GM19468 (cell line): Measurements from ENCODE around the gene CTAG1A.
"Not testable (repeated sequence)": the region's sequence is repeated elsewhere in the genome, so short reads cannot be mapped to it uniquely, and the experiment has no call there.

ENCODE experiments used
- ATAC-seq: cut with Tn5 transposase; IDR thresholded peaks from one replicate; pipeline ENCODE4 v1.9.1; 2021; ENCODE audit warnings: mild to moderate bottlenecking, moderate library complexity, moderate number of reproducible peaks; ENCODE audit not compliant: unreplicated experiment; ENCODE audit errors: extremely low read depth

CTAG1A gene

GRCh38 chrX:154608823-154609222 lies 23.9 kb downstream of the CTAG1A start:
- not testable (repeated sequence) for ATAC-seq

DNA sequence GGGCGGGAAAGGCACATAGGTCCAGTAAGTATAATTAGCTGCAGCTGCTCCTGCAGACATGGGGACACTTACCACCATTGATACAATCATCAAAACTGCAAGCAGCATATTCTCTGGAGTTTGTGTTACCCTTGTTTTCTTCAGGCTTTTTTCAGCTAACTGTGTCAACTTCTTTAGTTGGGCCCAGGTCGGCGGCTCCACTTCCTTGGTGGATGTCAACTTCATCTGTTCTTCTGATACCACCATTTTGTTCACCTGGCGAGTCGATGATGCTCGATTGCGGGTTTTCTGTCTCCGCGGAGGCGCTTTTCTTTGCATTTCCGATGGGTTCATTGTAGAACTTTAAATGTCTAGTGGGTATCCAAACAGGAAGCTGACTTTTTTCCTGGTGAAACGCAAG lies 26.2 kb downstream of the CTAG1A start:
- ATAC-seq = not testable (repeated sequence)

DNA sequence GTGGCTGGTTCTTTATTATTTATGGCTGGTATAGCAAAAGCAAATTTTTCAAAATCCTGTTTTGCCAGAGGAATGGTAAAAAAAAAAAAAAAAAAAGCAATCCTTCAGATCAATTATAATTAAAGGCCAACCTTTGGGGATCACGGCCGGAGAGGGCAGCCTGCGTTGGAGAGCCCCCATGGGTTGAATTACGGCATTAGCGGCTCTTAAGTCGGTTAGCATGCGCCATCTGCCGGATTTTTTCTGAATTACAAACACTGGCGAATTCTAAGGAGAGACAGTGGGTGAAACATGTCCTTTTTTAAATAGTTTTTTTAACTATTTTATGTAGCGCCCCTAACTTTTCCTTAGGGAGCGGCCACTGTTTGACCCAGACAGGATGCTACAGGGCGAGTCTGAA lies 28.7 kb downstream of the CTAG1A start:
- ATAC-seq = not testable (repeated sequence)

DNA sequence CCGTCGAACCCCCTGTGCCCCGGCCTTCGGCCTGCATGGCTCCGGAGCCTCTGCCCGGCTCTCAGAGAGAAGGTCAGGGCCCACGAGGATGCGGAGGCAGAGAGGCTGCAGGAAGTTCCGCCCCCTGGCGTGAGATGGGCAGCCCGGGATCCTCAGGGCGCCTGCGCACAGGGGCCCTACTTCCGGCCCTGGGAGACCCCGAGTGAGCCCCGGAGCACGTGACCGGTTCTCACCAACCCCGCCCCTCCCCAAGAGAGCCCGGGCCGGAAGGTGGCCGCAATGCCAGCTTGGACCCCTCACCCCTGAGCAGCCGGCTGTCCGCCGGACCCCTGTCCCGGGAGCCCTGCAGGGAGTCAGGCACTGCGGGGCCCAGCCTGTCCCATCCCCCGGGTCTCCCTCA lies 34.2 kb downstream of the CTAG1A start, which contains the start of gene CTAG1B:
Gene CTAG1B, minus strand, starts transcription at position 101 of the 400 bp plus-strand sequence. Its CDS starts 64 bp downstream, at position 37.
- not testable (repeated sequence) for ATAC-seq

GRCh38 chrX:154620767-154621414 lies 36.0 kb downstream of the CTAG1A start:
- not testable (repeated sequence) for ATAC-seq

- not testable (repeated sequence) for ATAC-seq
Measured at GRCh38 chrX:154628960-154629359, 44.0 kb downstream of the CTAG1A start.

DNA sequence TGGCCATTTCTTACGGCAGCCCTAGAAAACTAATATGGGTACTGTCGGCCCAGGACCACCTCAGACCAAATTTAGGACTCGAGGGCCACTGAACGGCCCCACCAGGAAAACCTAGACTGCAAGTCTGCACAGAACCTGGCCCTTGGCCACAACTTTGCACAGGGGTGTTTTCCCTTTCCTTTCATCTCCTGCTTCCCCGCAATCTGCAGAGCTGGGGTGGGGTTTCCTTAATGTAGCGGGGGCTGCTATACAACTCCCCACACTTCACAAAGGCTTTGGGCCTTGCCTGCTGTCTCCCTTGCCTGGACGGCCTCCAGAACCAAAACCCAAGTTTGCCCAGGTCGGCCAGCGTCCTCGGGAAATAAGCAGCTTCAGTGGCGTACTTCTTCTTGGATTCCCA lies 46.0 kb downstream of the CTAG1A start:
- ATAC-seq = not testable (repeated sequence)

DNA sequence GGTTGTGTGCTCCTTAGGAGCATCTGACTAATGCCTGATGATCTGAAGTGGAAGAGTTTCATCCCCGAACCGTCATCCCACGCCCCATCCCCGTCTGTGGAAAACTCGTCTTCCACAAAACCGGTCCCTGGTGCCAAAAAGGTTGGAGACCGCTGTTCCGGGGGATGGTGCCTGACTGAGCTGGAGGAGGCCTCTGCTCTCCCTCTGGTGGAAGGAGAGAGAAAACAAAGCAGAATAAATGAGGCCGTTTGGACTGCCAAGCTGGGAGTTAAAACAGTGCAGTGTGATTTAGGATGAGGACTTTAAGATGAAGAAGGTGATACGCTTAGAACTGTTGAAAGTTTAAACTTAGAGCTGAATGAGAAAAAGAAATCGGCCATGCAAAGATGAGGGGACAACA lies 48.7 kb downstream of the CTAG1A start:
- not testable (repeated sequence) for ATAC-seq
